Tongue (tissue), 2 donors: ENCODE measurements around the gene MYO1D. TPM values are rescaled to one million over a fixed set of nuclear protein-coding genes. Genes with fewer than 3 reads are reported as not detected.
"Not testable (repeated sequence)": the region's sequence is repeated elsewhere in the genome, so short reads cannot be mapped to it uniquely, and the experiment has no call there.

Source experiments
- DNase-seq: peaks from one replicate; pipeline ENCODE4 v3.0.0-alpha.2; 2015
- total RNA-seq: library from RNA; depleted of rRNA; stranded (reverse); fragments of >200 nt; gene quantifications from one replicate; pipeline ENCODE4 v1.2.3, GENCODE V29; 2014

MYO1D gene
- 25.2 TPM for total RNA-seq

- no peak for DNase-seq
Measured at GRCh38 chr17:32876417-32877163, at the start of gene MYO1D. MYO1D (minus strand) TSS chr17:32877124; CDS start chr17:32876872, 252 bp downstream.

- no peak for DNase-seq
Measured at GRCh38 chr17:32926183-32926582, 49.3 kb upstream of the MYO1D start.

GRCh38 chr17:32923905-32924304 is 47.0 kb upstream of the MYO1D start:
- not testable (repeated sequence) for DNase-seq

- no peak for DNase-seq
Measured at GRCh38 chr17:32921017-32921416, 44.1 kb upstream of the MYO1D start.

GRCh38 chr17:32920293-32920692 is 43.4 kb upstream of the MYO1D start:
- no peak for DNase-seq

- not testable (repeated sequence) for DNase-seq
Measured at GRCh38 chr17:32919876-32920275, 43.0 kb upstream of the MYO1D start.

GRCh38 chr17:32917842-32918241 is 40.9 kb upstream of the MYO1D start:
- DNase-seq = no peak

- DNase-seq = no peak
Measured at GRCh38 chr17:32917081-32917480, 40.2 kb upstream of the MYO1D start.

- DNase-seq = no peak
Measured at GRCh38 chr17:32916134-32916533, 39.2 kb upstream of the MYO1D start.

- no peak for DNase-seq
Measured at GRCh38 chr17:32915245-32915644, 38.3 kb upstream of the MYO1D start.

- DNase-seq = no peak
Measured at GRCh38 chr17:32914181-32914580, 37.3 kb upstream of the MYO1D start.

GRCh38 chr17:32913593-32913992 is 36.7 kb upstream of the MYO1D start:
- DNase-seq = no peak

- peak; percentile 65 for DNase-seq
Measured at GRCh38 chr17:32912218-32912897, 35.4 kb upstream of the MYO1D start.

- no peak for DNase-seq
Measured at GRCh38 chr17:32910769-32911168, 33.8 kb upstream of the MYO1D start.

GRCh38 chr17:32909787-32910369 is 33.0 kb upstream of the MYO1D start:
- peak; percentile 79 for DNase-seq

GRCh38 chr17:32907583-32907982 is 30.7 kb upstream of the MYO1D start:
- DNase-seq = no peak

GRCh38 chr17:32904891-32905290 is 28.0 kb upstream of the MYO1D start:
- no peak for DNase-seq

- DNase-seq = no peak
Measured at GRCh38 chr17:32903774-32904673, 27.1 kb upstream of the MYO1D start.

GRCh38 chr17:32901743-32902142 is 24.8 kb upstream of the MYO1D start:
- no peak for DNase-seq

- no peak for DNase-seq
Measured at GRCh38 chr17:32899236-32900013, 22.5 kb upstream of the MYO1D start.

- no peak for DNase-seq
Measured at GRCh38 chr17:32896647-32897258, 19.8 kb upstream of the MYO1D start.
